KMS-11 (cell line): Measurements from ENCODE around the gene CDK5RAP2.

Experiments
- H2AFZ ChIP-seq: fragments of 200-600 bp; sonication (generic); 2 replicates; pipeline ENCODE4 v1.6.1; 2016; ENCODE audit warnings: antibody characterized with exemption, mixed run types, low read depth
- H3K27ac ChIP-seq: fragments of 200-600 bp; sonication (generic); 2 replicates; pipeline ENCODE4 v1.6.1; 2016; ENCODE audit warnings: mild to moderate bottlenecking, mixed run types
- H3K27me3 ChIP-seq: fragments of 200-600 bp; sonication (generic); 2 replicates; pipeline ENCODE4 v1.6.1; 2017; ENCODE audit warnings: mild to moderate bottlenecking, low read depth, mixed run types, moderate library complexity; ENCODE audit not compliant: insufficient read depth
- H3K36me3 ChIP-seq: fragments of 200-600 bp; sonication (generic); 2 replicates; pipeline ENCODE4 v1.6.1; 2017; ENCODE audit warnings: mild to moderate bottlenecking, mixed run types; ENCODE audit not compliant: insufficient read depth
- H3K4me1 ChIP-seq: fragments of 200-600 bp; sonication (generic); 2 replicates; pipeline ENCODE4 v1.6.1; 2016; ENCODE audit warnings: mild to moderate bottlenecking, low read depth, mixed run types; ENCODE audit not compliant: poor library complexity, severe bottlenecking
- H3K4me2 ChIP-seq: fragments of 200-600 bp; sonication (generic); 2 replicates; pipeline ENCODE4 v1.7.0; 2016; ENCODE audit warnings: mild to moderate bottlenecking, mixed run types
- H3K4me3 ChIP-seq: fragments of 200-600 bp; sonication (generic); IDR thresholded peaks from 2 replicates; pipeline ENCODE4 v1.6.1; 2017; ENCODE audit warnings: low read depth, low read length, mixed read lengths; ENCODE audit not compliant: insufficient read depth
- H3K79me2 ChIP-seq: fragments of 200-600 bp; sonication (generic); 2 replicates; pipeline ENCODE4 v1.6.1; 2016; ENCODE audit warnings: low read depth, mixed run types; ENCODE audit not compliant: insufficient read depth
- H3K9ac ChIP-seq: fragments of 200-600 bp; sonication (generic); 2 replicates; pipeline ENCODE4 v1.6.1; 2016; ENCODE audit warnings: mild to moderate bottlenecking, mixed run types
- H4K20me1 ChIP-seq: fragments of 200-600 bp; sonication (generic); 2 replicates; pipeline ENCODE4 v1.6.1; 2016; ENCODE audit warnings: mild to moderate bottlenecking, mixed run types; ENCODE audit not compliant: insufficient read depth
- CTCF ChIP-seq: fragments of 200-600 bp; sonication (generic); conservative IDR thresholded peaks from 2 replicates; pipeline ENCODE4 v1.6.1; 2017; ENCODE audit warnings: low read depth, mild to moderate bottlenecking, antibody characterized with exemption, low read length, moderate library complexity, mixed read lengths

Gene CDK5RAP2

DNA sequence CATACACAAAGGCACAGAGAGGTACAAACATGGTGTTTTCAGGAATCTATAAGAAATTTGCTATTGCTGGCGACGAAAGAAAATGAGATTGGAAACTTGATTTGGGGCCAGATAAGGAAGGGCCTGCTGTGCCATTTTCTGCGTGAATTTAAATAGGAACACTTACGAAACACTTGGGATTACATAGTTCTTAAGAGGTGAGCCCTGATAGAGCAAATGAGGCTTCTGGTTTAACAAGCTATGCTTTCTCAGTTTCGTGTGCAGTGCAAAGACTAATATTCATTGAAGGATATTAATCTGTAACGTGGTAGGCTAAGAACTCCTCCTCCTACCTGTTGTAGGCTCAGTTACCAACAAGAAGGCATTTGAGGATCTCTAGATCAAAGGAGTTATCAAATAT, 93.1 kb downstream of the CDK5RAP2 start:
- Histone ChIP-seq H3K79me2 (no peaks in the 10 kb centered on the region), H3K27me3 (no peaks in the 10 kb centered on the region), H3K36me3 (no peaks in the 10 kb centered on the region), H4K20me1 (no peaks in the 10 kb centered on the region), H3K4me1 (peaks cover 13% of the 10 kb centered on the region), H2AFZ (no peak overlapping the region), H3K9ac (no peak overlapping the region), H3K27ac (no peak overlapping the region), H3K4me3 (no peak overlapping the region), H3K4me2 (no peak overlapping the region)
- no peak for TF ChIP-seq CTCF

DNA sequence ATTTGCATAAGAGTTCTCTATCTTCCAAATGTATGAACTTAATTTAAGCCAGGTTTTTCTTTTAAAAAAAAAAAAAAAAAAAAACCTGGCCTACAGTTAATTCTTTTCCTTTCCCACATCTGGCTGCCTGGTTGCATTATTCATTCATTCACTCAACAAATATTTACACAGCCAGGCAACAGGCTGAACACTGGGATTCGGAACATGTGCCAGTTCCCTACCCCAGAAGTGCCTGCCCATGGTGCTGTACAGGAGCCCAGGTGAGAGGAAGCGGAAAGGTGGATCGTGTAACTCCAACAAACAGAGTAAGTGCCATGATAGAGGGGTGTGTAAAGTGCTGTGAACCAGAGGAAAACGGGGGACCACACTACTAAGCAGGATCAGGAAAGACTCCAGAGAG, 93.6 kb downstream of the CDK5RAP2 start:
- no peak for TF ChIP-seq CTCF
- Histone ChIP-seq H3K9ac (no peak overlapping the region), H2AFZ (no peak overlapping the region), H3K27me3 (no peaks in the 10 kb centered on the region), H3K4me3 (no peak overlapping the region), H4K20me1 (no peaks in the 10 kb centered on the region), H3K4me1 (peaks cover 8% of the 10 kb centered on the region), H3K79me2 (no peaks in the 10 kb centered on the region), H3K36me3 (no peaks in the 10 kb centered on the region), H3K4me2 (no peak overlapping the region), H3K27ac (no peak overlapping the region)

- Histone ChIP-seq H3K4me3 (no peak overlapping the region), H3K27me3 (no peaks in the 10 kb centered on the region), H4K20me1 (no peaks in the 10 kb centered on the region), H3K9ac (no peak overlapping the region), H3K4me2 (no peak overlapping the region), H3K36me3 (no peaks in the 10 kb centered on the region), H2AFZ (no peak overlapping the region), H3K79me2 (no peaks in the 10 kb centered on the region), H3K27ac (no peak overlapping the region), H3K4me1 (peaks cover 2% of the 10 kb centered on the region)
- TF ChIP-seq CTCF, result no peak
Measured at GRCh38 chr9:120485788-120486187, 94.2 kb downstream of the CDK5RAP2 start.

DNA sequence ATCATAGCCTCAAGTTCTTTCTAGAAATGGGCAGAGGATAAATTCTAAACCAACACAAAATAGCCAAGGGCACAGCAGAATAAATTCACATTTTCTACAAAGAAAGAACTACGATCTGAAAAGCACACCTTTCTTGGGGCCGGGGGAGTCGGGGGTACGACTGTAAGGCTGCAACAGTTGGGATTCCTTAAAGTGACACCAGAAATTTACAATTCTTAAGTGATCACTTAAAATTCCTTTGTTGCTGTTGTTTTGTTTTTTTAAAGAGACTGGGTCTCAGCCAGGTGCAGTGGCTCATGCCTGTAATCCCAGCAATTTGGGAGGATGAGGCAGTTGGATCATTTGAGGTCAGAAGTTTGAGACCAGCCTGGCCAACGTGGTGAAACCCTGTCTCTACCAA, 95.8 kb downstream of the CDK5RAP2 start:
- Histone ChIP-seq H3K27me3 (no peaks in the 10 kb centered on the region), H3K4me1 (no peaks in the 10 kb centered on the region), H3K9ac (no peak overlapping the region), H3K27ac (no peak overlapping the region), H3K79me2 (no peaks in the 10 kb centered on the region; the same call in 1 of the 2 replicates), H2AFZ (no peak overlapping the region), H3K4me3 (no peak overlapping the region), H4K20me1 (no peaks in the 10 kb centered on the region), H3K36me3 (no peaks in the 10 kb centered on the region), H3K4me2 (no peak overlapping the region)
- TF ChIP-seq CTCF, result no peak
